ENCODE results near the gene HDGF.

HDGF gene

GRCh38 chr1:156727926-156728598, 23.4 kb downstream of the HDGF start, which contains the start of gene METTL25B:
Gene METTL25B (plus strand): TSS chr1:156728469. CDS start chr1:156729105, 636 bp downstream.
- no peak for DNase-seq (ENCODE audit: low read depth, low spot score)
- Histone ChIP-seq H3K4me1 (ENCODE audit: insufficient read depth, insufficient read length) (peaks cover 15% of the 10 kb centered on the region), H3K9ac (ENCODE audit: insufficient read length, low read depth) (peak within 1 kb of the TSS; percentile 100), H3K27me3 (ENCODE audit: insufficient read depth, insufficient read length) (no peaks in the 10 kb centered on the region), H3K36me3 (ENCODE audit: insufficient read depth, insufficient read length, low read length) (peaks cover 70% of the 10 kb centered on the region), H3K9me3 (ENCODE audit: insufficient read depth, low read length) (no peaks in the 10 kb centered on the region), H3K4me3 (ENCODE audit: insufficient read length, low read depth) (peak within 1 kb of the TSS; percentile 99)
- TF ChIP-seq YY1 (IDR thresholded peaks at IDR 0.05; ENCODE audit: insufficient read depth, insufficient read length) (no peak), ZNF274 (IDR thresholded peaks at IDR 0.05; ENCODE audit: low read depth, low read length) (no peak), SUZ12 (IDR thresholded peaks at IDR 0.05; ENCODE audit: extremely low read depth, insufficient read depth, insufficient read length) (no peak)

- H3K27me3 ChIP-seq (ENCODE audit: insufficient read depth, insufficient read length): no peaks in the 10 kb centered on the region
- H3K9ac ChIP-seq (ENCODE audit: insufficient read length, low read depth): peak overlapping the region; percentile 100
- peaks cover 15% of the 10 kb centered on the region for H3K4me1 ChIP-seq (ENCODE audit: insufficient read depth, insufficient read length)
- DNase-seq (ENCODE audit: low read depth, low spot score): no peak
- H3K9me3 ChIP-seq (ENCODE audit: insufficient read depth, low read length): no peaks in the 10 kb centered on the region
- H3K36me3 ChIP-seq (ENCODE audit: insufficient read depth, insufficient read length, low read length): peaks cover 70% of the 10 kb centered on the region
- TF ChIP-seq YY1 (IDR thresholded peaks at IDR 0.05; ENCODE audit: insufficient read depth, insufficient read length) (no peak), ZNF274 (IDR thresholded peaks at IDR 0.05; ENCODE audit: low read depth, low read length) (no peak), SUZ12 (IDR thresholded peaks at IDR 0.05; ENCODE audit: extremely low read depth, insufficient read depth, insufficient read length) (no peak)
- H3K4me3 ChIP-seq (ENCODE audit: insufficient read length, low read depth): peak overlapping the region; percentile 99
Measured at GRCh38 chr1:156727492-156727891, 24.0 kb downstream of the HDGF start.

- Histone ChIP-seq H3K9ac (ENCODE audit: insufficient read length, low read depth) (peak overlapping the region; percentile 100), H3K4me1 (ENCODE audit: insufficient read depth, insufficient read length) (peaks cover 15% of the 10 kb centered on the region), H3K9me3 (ENCODE audit: insufficient read depth, low read length) (no peaks in the 10 kb centered on the region), H3K36me3 (ENCODE audit: insufficient read depth, insufficient read length, low read length) (peaks cover 65% of the 10 kb centered on the region), H3K4me3 (ENCODE audit: insufficient read length, low read depth) (peak overlapping the region; percentile 13), H3K27me3 (ENCODE audit: insufficient read depth, insufficient read length) (no peaks in the 10 kb centered on the region)
- TF ChIP-seq YY1 (IDR thresholded peaks at IDR 0.05; ENCODE audit: insufficient read depth, insufficient read length): no peak
- no peak for TF ChIP-seq ZNF274 (IDR thresholded peaks at IDR 0.05; ENCODE audit: low read depth, low read length)
- no peak for TF ChIP-seq SUZ12 (IDR thresholded peaks at IDR 0.05; ENCODE audit: extremely low read depth, insufficient read depth, insufficient read length)
- DNase-seq (ENCODE audit: low read depth, low spot score): no peak
Measured at GRCh38 chr1:156726549-156727226, 24.8 kb downstream of the HDGF start.

GRCh38 chr1:156725683-156726280, 25.7 kb downstream of the HDGF start:
- Histone ChIP-seq H3K36me3 (ENCODE audit: insufficient read depth, insufficient read length, low read length) (peaks cover 73% of the 10 kb centered on the region), H3K4me3 (ENCODE audit: insufficient read length, low read depth) (peak overlapping the region; percentile 13), H3K4me1 (ENCODE audit: insufficient read depth, insufficient read length) (peaks cover 15% of the 10 kb centered on the region), H3K9me3 (ENCODE audit: insufficient read depth, low read length) (no peaks in the 10 kb centered on the region), H3K27me3 (ENCODE audit: insufficient read depth, insufficient read length) (no peaks in the 10 kb centered on the region), H3K9ac (ENCODE audit: insufficient read length, low read depth) (peak overlapping the region; percentile 100)
- peak; percentile 92 for DNase-seq (ENCODE audit: low read depth, low spot score)
- no peak for TF ChIP-seq ZNF274 (IDR thresholded peaks at IDR 0.05; ENCODE audit: low read depth, low read length)
- no peak for TF ChIP-seq YY1 (IDR thresholded peaks at IDR 0.05; ENCODE audit: insufficient read depth, insufficient read length)
- no peak for TF ChIP-seq SUZ12 (IDR thresholded peaks at IDR 0.05; ENCODE audit: extremely low read depth, insufficient read depth, insufficient read length)

- H3K4me1 ChIP-seq (ENCODE audit: insufficient read depth, insufficient read length): peaks cover 8% of the 10 kb centered on the region
- H3K36me3 ChIP-seq (ENCODE audit: insufficient read depth, insufficient read length, low read length): peaks cover 57% of the 10 kb centered on the region
- TF ChIP-seq YY1 (IDR thresholded peaks at IDR 0.05; ENCODE audit: insufficient read depth, insufficient read length) (no peak), SUZ12 (IDR thresholded peaks at IDR 0.05; ENCODE audit: extremely low read depth, insufficient read depth, insufficient read length) (no peak), ZNF274 (IDR thresholded peaks at IDR 0.05; ENCODE audit: low read depth, low read length) (no peak)
- no peak for DNase-seq (ENCODE audit: low read depth, low spot score)
- no peak overlapping the region for H3K9ac ChIP-seq (ENCODE audit: insufficient read length, low read depth)
- H3K27me3 ChIP-seq (ENCODE audit: insufficient read depth, insufficient read length): no peaks in the 10 kb centered on the region
- no peak overlapping the region for H3K4me3 ChIP-seq (ENCODE audit: insufficient read length, low read depth)
- H3K9me3 ChIP-seq (ENCODE audit: insufficient read depth, low read length): no peaks in the 10 kb centered on the region
Measured at GRCh38 chr1:156721535-156721934, 29.9 kb downstream of the HDGF start.

GRCh38 chr1:156721131-156721530, 30.3 kb downstream of the HDGF start:
- no peaks in the 10 kb centered on the region for H3K27me3 ChIP-seq (ENCODE audit: insufficient read depth, insufficient read length)
- peaks cover 6% of the 10 kb centered on the region for H3K4me1 ChIP-seq (ENCODE audit: insufficient read depth, insufficient read length)
- no peak overlapping the region for H3K4me3 ChIP-seq (ENCODE audit: insufficient read length, low read depth)
- H3K9ac ChIP-seq (ENCODE audit: insufficient read length, low read depth): no peak overlapping the region
- TF ChIP-seq ZNF274 (IDR thresholded peaks at IDR 0.05; ENCODE audit: low read depth, low read length) (no peak), SUZ12 (IDR thresholded peaks at IDR 0.05; ENCODE audit: extremely low read depth, insufficient read depth, insufficient read length) (no peak), YY1 (IDR thresholded peaks at IDR 0.05; ENCODE audit: insufficient read depth, insufficient read length) (no peak)
- DNase-seq (ENCODE audit: low read depth, low spot score): no peak
- peaks cover 53% of the 10 kb centered on the region for H3K36me3 ChIP-seq (ENCODE audit: insufficient read depth, insufficient read length, low read length)
- no peaks in the 10 kb centered on the region for H3K9me3 ChIP-seq (ENCODE audit: insufficient read depth, low read length)

GRCh38 chr1:156717351-156717750, 34.1 kb downstream of the HDGF start:
- Histone ChIP-seq H3K27me3 (ENCODE audit: insufficient read depth, insufficient read length) (no peaks in the 10 kb centered on the region), H3K9me3 (ENCODE audit: insufficient read depth, low read length) (no peaks in the 10 kb centered on the region), H3K4me3 (ENCODE audit: insufficient read length, low read depth) (no peak overlapping the region), H3K4me1 (ENCODE audit: insufficient read depth, insufficient read length) (peaks cover under 1% of the 10 kb centered on the region), H3K9ac (ENCODE audit: insufficient read length, low read depth) (no peak overlapping the region), H3K36me3 (ENCODE audit: insufficient read depth, insufficient read length, low read length) (peaks cover 17% of the 10 kb centered on the region)
- TF ChIP-seq ZNF274 (IDR thresholded peaks at IDR 0.05; ENCODE audit: low read depth, low read length): no peak
- no peak for TF ChIP-seq SUZ12 (IDR thresholded peaks at IDR 0.05; ENCODE audit: extremely low read depth, insufficient read depth, insufficient read length)
- no peak for TF ChIP-seq YY1 (IDR thresholded peaks at IDR 0.05; ENCODE audit: insufficient read depth, insufficient read length)
- no peak for DNase-seq (ENCODE audit: low read depth, low spot score)
